Osteoblast (primary cell): ENCODE results near the gene PXDN. TPM values are rescaled to one million over a fixed set of nuclear protein-coding genes. Genes with fewer than 3 reads are reported as not detected.

Source experiments
- DNase-seq: peaks from one replicate; pipeline ENCODE4 v3.0.0; 2011; ENCODE audit warnings: low spot score, mixed read lengths; ENCODE audit not compliant: insufficient read length; ENCODE audit errors: missing footprints
- H2AFZ ChIP-seq: 2 replicates; pipeline ENCODE4 v1.6.0; 2011; ENCODE audit warnings: mild to moderate bottlenecking, low read length
- H3K27ac ChIP-seq: 2 replicates; pipeline ENCODE4 v1.5.1; 2011; ENCODE audit warnings: mild to moderate bottlenecking, low read depth, low read length, moderate library complexity
- H3K27me3 ChIP-seq: 2 replicates; pipeline ENCODE4 v1.6.0; 2012; ENCODE audit warnings: mild to moderate bottlenecking, control low read depth, inconsistent platforms, low read length, moderate library complexity; ENCODE audit not compliant: insufficient read depth
- H3K36me3 ChIP-seq: 2 replicates; pipeline ENCODE4 v1.5.1; 2011; ENCODE audit warnings: mild to moderate bottlenecking, low read length, control low read depth, moderate library complexity; ENCODE audit not compliant: insufficient read depth
- H3K4me1 ChIP-seq: 2 replicates; pipeline ENCODE4 v1.5.1; 2011; ENCODE audit warnings: mild to moderate bottlenecking, low read length, control low read depth, moderate library complexity; ENCODE audit not compliant: insufficient read depth
- H3K4me2 ChIP-seq: 2 replicates; pipeline ENCODE4 v1.6.0; 2011; ENCODE audit warnings: mild to moderate bottlenecking, low read length; ENCODE audit not compliant: insufficient read depth
- H3K4me3 ChIP-seq: fragments of 200-600 bp; sonication (generic); 3 replicates; pipeline ENCODE4 v1.5.1; 2012; ENCODE audit warnings: mild to moderate bottlenecking, low read length, inconsistent platforms; ENCODE audit not compliant: insufficient read depth
- H3K79me2 ChIP-seq: 2 replicates; pipeline ENCODE4 v1.6.0; 2012; ENCODE audit warnings: mild to moderate bottlenecking, low read length, control low read depth, inconsistent platforms; ENCODE audit not compliant: insufficient read depth
- H3K9me3 ChIP-seq: 2 replicates; pipeline ENCODE4 v1.5.1; 2011; ENCODE audit warnings: low read depth, low read length, control low read depth
- H4K20me1 ChIP-seq: 2 replicates; pipeline ENCODE4 v1.6.0; 2012; ENCODE audit warnings: mild to moderate bottlenecking, low read length, control low read depth; ENCODE audit not compliant: insufficient read depth
- CTCF ChIP-seq: IDR thresholded peaks from 2 replicates; pipeline ENCODE4 v1.5.1; 2011; ENCODE audit warnings: mild to moderate bottlenecking, low read depth, low read length, moderate library complexity; ENCODE audit errors: extremely low read depth
- total RNA-seq: library from RNA; depleted of rRNA; stranded (reverse); fragments of >200 nt; gene quantifications from 2 replicates; pipeline ENCODE4 v1.2.3, GENCODE V29; 2012

Gene PXDN
- total RNA-seq, 1 donor: 307 TPM

GRCh38 chr2:1698188-1698945, 45.9 kb downstream of the PXDN start:
- H3K9me3 ChIP-seq: no peaks in the 10 kb centered on the region
- TF ChIP-seq CTCF: no peak
- H3K4me3 ChIP-seq: no peak overlapping the region
- H3K4me2 ChIP-seq: no peak overlapping the region
- H3K4me1 ChIP-seq: no peaks in the 10 kb centered on the region
- no peaks in the 10 kb centered on the region for H3K27me3 ChIP-seq
- H3K79me2 ChIP-seq: peaks cover 70% of the 10 kb centered on the region
- H4K20me1 ChIP-seq: peaks cover 62% of the 10 kb centered on the region
- H2AFZ ChIP-seq: no peak overlapping the region
- H3K36me3 ChIP-seq: peaks cover 5% of the 10 kb centered on the region
- no peak overlapping the region for H3K27ac ChIP-seq
- DNase-seq: peak; percentile 21

DNA sequence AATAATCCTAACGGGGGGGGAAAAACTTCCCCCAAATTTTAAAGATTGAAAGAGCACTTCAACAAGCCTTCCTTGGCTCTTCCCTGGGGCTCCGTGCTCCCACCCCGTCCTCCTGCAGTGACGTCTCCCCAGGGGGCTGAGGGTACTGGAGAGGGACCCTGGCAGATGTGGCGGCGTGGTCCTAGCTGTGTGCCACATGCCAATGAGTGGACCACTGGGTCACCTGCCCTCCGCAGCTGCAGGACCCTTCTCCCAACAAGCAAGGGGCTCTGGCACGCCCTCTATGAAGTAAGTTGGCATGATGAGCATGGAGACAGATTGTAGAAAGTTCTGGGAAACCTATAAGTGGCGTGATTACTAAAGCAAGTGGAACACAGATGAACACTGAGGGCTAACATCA, 46.7 kb downstream of the PXDN start:
- Histone ChIP-seq H3K4me2 (no peak overlapping the region), H3K4me1 (no peaks in the 10 kb centered on the region), H2AFZ (no peak overlapping the region), H3K27me3 (no peaks in the 10 kb centered on the region), H3K36me3 (peaks cover 7% of the 10 kb centered on the region), H3K79me2 (peaks cover 77% of the 10 kb centered on the region), H3K27ac (no peak overlapping the region), H3K4me3 (no peak overlapping the region), H4K20me1 (peaks cover 69% of the 10 kb centered on the region), H3K9me3 (no peaks in the 10 kb centered on the region)
- no peak for TF ChIP-seq CTCF
- DNase-seq: peak; percentile 23

- no peak for TF ChIP-seq CTCF
- DNase-seq: peak; percentile 48
- no peaks in the 10 kb centered on the region for H3K4me1 ChIP-seq
- H3K27ac ChIP-seq: no peak overlapping the region
- no peak overlapping the region for H2AFZ ChIP-seq
- H3K27me3 ChIP-seq: no peaks in the 10 kb centered on the region
- peaks cover 17% of the 10 kb centered on the region for H3K36me3 ChIP-seq
- H3K79me2 ChIP-seq: peaks cover 77% of the 10 kb centered on the region
- H3K4me2 ChIP-seq: no peak overlapping the region
- H4K20me1 ChIP-seq: peaks cover 61% of the 10 kb centered on the region
- H3K4me3 ChIP-seq: no peak overlapping the region
- H3K9me3 ChIP-seq: no peaks in the 10 kb centered on the region
These were observed 47.8 kb downstream of the PXDN start for GRCh38 chr2:1696472-1696871.

DNA sequence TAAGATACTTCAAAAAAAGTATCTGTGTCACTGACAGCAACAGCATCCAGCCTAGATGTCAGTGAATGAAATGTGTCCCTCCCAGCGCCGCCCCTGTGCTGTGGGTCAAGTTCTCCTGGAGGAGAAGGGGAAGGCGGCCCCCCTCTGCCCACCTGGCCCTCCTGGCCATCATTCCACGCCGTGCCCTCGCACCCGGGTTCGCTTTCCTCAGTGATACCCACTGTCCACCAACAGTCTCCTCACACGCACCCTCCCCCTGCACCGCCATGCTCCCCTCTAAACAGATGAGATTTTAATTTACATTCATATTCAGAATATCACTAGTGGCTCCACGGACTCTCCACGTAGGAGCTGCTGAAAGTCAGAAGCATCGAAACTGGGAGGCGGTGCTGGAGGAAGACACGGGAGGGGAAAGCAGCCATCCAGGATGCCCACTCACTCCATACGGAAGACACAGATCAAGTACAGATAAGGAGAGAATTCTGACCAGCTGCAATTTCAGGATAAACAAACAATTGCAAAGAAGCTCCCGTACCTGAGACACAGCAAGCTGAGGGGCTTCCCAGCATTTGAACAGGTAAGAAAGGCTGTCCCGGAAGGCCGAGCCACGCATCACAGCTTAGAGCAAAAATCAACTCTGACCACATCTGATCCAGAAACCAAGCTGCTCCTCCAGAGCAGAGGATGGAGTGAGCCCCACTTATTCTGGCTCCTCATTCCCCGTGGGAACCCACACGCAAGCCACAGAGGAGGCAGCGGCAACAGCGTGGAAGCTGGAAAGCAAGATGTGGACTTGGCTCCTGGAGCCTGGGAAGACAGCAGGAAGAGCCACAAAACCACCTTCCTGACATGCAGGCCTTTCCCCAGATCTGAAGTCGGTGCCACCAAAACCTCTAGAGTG, 49.7 kb downstream of the PXDN start:
- Histone ChIP-seq H4K20me1 (peaks cover 56% of the 10 kb centered on the region), H3K4me1 (no peaks in the 10 kb centered on the region), H3K9me3 (no peaks in the 10 kb centered on the region), H3K79me2 (peaks cover 68% of the 10 kb centered on the region), H2AFZ (no peak overlapping the region), H3K27ac (no peak overlapping the region), H3K4me3 (no peak overlapping the region), H3K36me3 (peaks cover 33% of the 10 kb centered on the region), H3K4me2 (no peak overlapping the region), H3K27me3 (no peaks in the 10 kb centered on the region)
- TF ChIP-seq CTCF: no peak
- DNase-seq: peak; percentile 43
